GM23338 (cell line): Measurements from ENCODE around the gene UBE2G1. TPM values are rescaled to one million over a fixed set of nuclear protein-coding genes. Genes with fewer than 3 reads are reported as not detected.

ENCODE experiments used
- ATAC-seq: fragments of 200-7000 bp; cut with Tn5 transposase; 3 replicates; pipeline ENCODE4 v1.9.1; 2020
- DNase-seq: peaks from one replicate; pipeline ENCODE4 v3.0.0-alpha.2; 2015; ENCODE audit warnings: low spot score
- H2AFZ ChIP-seq: fragments of 200-600 bp; sonication (generic); 2 replicates; pipeline ENCODE4 v1.8.0; 2016; ENCODE audit warnings: antibody characterized with exemption, mild to moderate bottlenecking, moderate library complexity
- H3F3A ChIP-seq: fragments of 200-600 bp; sonication (generic); replicated peaks from 2 replicates; pipeline ENCODE4 v1.8.0; 2017; ENCODE audit warnings: antibody characterized with exemption, mixed run types, low read depth
- H3K27ac ChIP-seq: fragments of 200-600 bp; sonication (generic); 2 replicates; pipeline ENCODE4 v1.6.1; 2016; ENCODE audit warnings: low read depth
- H3K27me3 ChIP-seq: fragments of 200-600 bp; sonication (generic); 2 replicates; pipeline ENCODE4 v1.8.0; 2016; ENCODE audit warnings: mild to moderate bottlenecking, mixed run types, moderate library complexity; ENCODE audit not compliant: insufficient read depth
- H3K36me3 ChIP-seq: fragments of 200-600 bp; sonication (generic); 2 replicates; pipeline ENCODE4 v1.8.0; 2016; ENCODE audit warnings: mild to moderate bottlenecking; ENCODE audit not compliant: insufficient read depth
- H3K4me1 ChIP-seq: fragments of 200-600 bp; sonication (generic); 2 replicates; pipeline ENCODE4 v1.8.0; 2016; ENCODE audit warnings: mild to moderate bottlenecking, moderate library complexity; ENCODE audit not compliant: insufficient read depth
- H3K4me2 ChIP-seq: fragments of 200-600 bp; sonication (generic); 2 replicates; pipeline ENCODE4 v1.7.1; 2017; ENCODE audit warnings: mixed run types
- H3K4me3 ChIP-seq: fragments of 200-600 bp; sonication (generic); 2 replicates; pipeline ENCODE4 v1.6.1; 2016; ENCODE audit warnings: mixed run types
- H3K79me2 ChIP-seq: fragments of 200-600 bp; sonication (generic); replicated peaks from 2 replicates; pipeline ENCODE4 v1.8.0; 2017; ENCODE audit warnings: mild to moderate bottlenecking; ENCODE audit not compliant: insufficient read depth
- H3K9me2 ChIP-seq: fragments of 200-600 bp; sonication (generic); 2 replicates; pipeline ENCODE4 v1.8.0; 2017; ENCODE audit not compliant: insufficient read depth
- H4K20me1 ChIP-seq: fragments of 200-600 bp; sonication (generic); replicated peaks from 2 replicates; pipeline ENCODE4 v1.8.0; 2017; ENCODE audit warnings: mild to moderate bottlenecking; ENCODE audit not compliant: insufficient read depth
- H3K27ac Mint-ChIP-seq: 2 replicates; pipeline ENCODE4 v1.8.0; 2020; ENCODE audit warnings: inconsistent platforms, mild to moderate bottlenecking, moderate library complexity, mixed read lengths
- H3K27me3 Mint-ChIP-seq: 3 replicates; pipeline ENCODE4 v1.8.0; 2022; ENCODE audit warnings: low read depth, mild to moderate bottlenecking, moderate library complexity, mixed read lengths, inconsistent platforms; ENCODE audit not compliant: insufficient read depth, poor library complexity
- H3K36me3 Mint-ChIP-seq: 3 replicates; pipeline ENCODE4 v1.8.0; 2021; ENCODE audit warnings: low read depth, mild to moderate bottlenecking, inconsistent platforms, moderate library complexity, mixed read lengths
- H3K4me1 Mint-ChIP-seq: 3 replicates; pipeline ENCODE4 v1.8.0; 2020; ENCODE audit warnings: mild to moderate bottlenecking, inconsistent platforms, mixed read lengths
- H3K4me3 Mint-ChIP-seq: 3 replicates; pipeline ENCODE4 v1.8.0; 2021; ENCODE audit warnings: moderate library complexity, mild to moderate bottlenecking, inconsistent platforms, mixed read lengths
- H3K9me3 Mint-ChIP-seq: 3 replicates; pipeline ENCODE4 v1.8.0; 2020; ENCODE audit warnings: moderate library complexity, mild to moderate bottlenecking, inconsistent platforms, mixed read lengths
- CREB1 ChIP-seq: fragments of 250-450 bp; sonication (Bioruptor Pico); IDR thresholded peaks from 2 replicates; pipeline ENCODE4 v1.5.0; 2020; ENCODE audit warnings: low read depth, mild to moderate bottlenecking, moderate library complexity
- CTCF ChIP-seq, 2 experiments: fragments of 200-600 bp in 1 of 2; sonication (generic) in 1 of 2; conservative IDR thresholded peaks; 2 replicates each; pipeline versions ENCODE4 v1.5.1 to v1.6.1; 2016 to 2017; ENCODE audit warnings: antibody characterized with exemption in 2 of 2, low read depth in 2 of 2, mild to moderate bottlenecking in 2 of 2, moderate library complexity in 1 of 2
- EZH2phosphoT487 ChIP-seq: fragments of 200-600 bp; sonication (generic); IDR thresholded peaks from one replicate; pipeline ENCODE4 v1.8.1; 2018; ENCODE audit warnings: antibody characterized with exemption; ENCODE audit not compliant: unreplicated experiment
- JUNB ChIP-seq: IDR thresholded peaks from one replicate; pipeline ENCODE4 v1.6.1; 2016; ENCODE audit warnings: antibody characterized with exemption; ENCODE audit not compliant: unreplicated experiment
- NANOG ChIP-seq: IDR thresholded peaks from 2 replicates; pipeline ENCODE4 v1.6.1; 2016; ENCODE audit warnings: antibody characterized with exemption, borderline replicate concordance
- POLR2AphosphoS5 ChIP-seq: IDR thresholded peaks from 2 replicates; pipeline ENCODE4 v1.6.1; 2016; ENCODE audit warnings: antibody characterized with exemption, low read depth
- REST ChIP-seq: IDR thresholded peaks from one replicate; pipeline ENCODE4 v1.6.1; 2018; ENCODE audit warnings: antibody characterized with exemption; ENCODE audit not compliant: unreplicated experiment
- polyA plus RNA-seq: library from polyadenylated mRNA; unstranded; fragments of >200 nt; fragmentation: Nextera tagmentation; extraction: Ambion mirVana; gene quantifications from 2 replicates; pipeline ENCODE4 v1.2.1, GENCODE V29; 2016
- total RNA-seq: library from RNA; depleted of rRNA; stranded (reverse); fragments of >200 nt; shearing (Covaris generic); gene quantifications from 2 replicates; pipeline ENCODE4 v1.2.3, GENCODE V29; 2014

UBE2G1 gene
- total and polyA plus RNA-seq, 2 experiments from 2014 or later = 71.9 to 145 TPM

GRCh38 chr17:4247971-4248388 lies 118.5 kb downstream of the UBE2G1 start (continued):
- TF ChIP-seq REST = no peak
- TF ChIP-seq EZH2phosphoT487 = no peak
- no peak for TF ChIP-seq JUNB
- TF ChIP-seq NANOG = no peak
- TF ChIP-seq CTCF (conservative IDR thresholded peaks at IDR 0.05; ENCODE audit: low read depth in 2 of 2) = no peak
- no peak for TF ChIP-seq CREB1

GRCh38 chr17:4247361-4247970 lies 119.0 kb downstream of the UBE2G1 start:
- Mint-ChIP-seq H3K36me3 (no peaks in the 10 kb centered on the region; the same call in 2 of the 3 replicates), H3K9me3 (no peaks in the 10 kb centered on the region), H3K27me3 (no peaks in the 10 kb centered on the region), H3K4me1 (peaks cover 30% of the 10 kb centered on the region), H3K27ac (no peak overlapping the region), H3K4me3 (no peak overlapping the region)
- no peak for DNase-seq
- H3K27me3 ChIP-seq = no peaks in the 10 kb centered on the region
- TF ChIP-seq EZH2phosphoT487 (no peak), CTCF (conservative IDR thresholded peaks at IDR 0.05; ENCODE audit: low read depth in 2 of 2) (no peak), POLR2AphosphoS5 (no peak), CREB1 (no peak)
- peaks cover 28% of the 10 kb centered on the region for H3K4me1 ChIP-seq
- ATAC-seq = no peak; the same call in 2 of the 3 replicates
- no peaks in the 10 kb centered on the region for H3K9me2 ChIP-seq
- peaks cover 66% of the 10 kb centered on the region for H4K20me1 ChIP-seq
- H3K36me3 ChIP-seq = no peaks in the 10 kb centered on the region; the same call in 1 of the 2 replicates
- H3K27ac ChIP-seq = peak overlapping the region; percentile 52; the same call in 1 of the 2 replicates
- no peak overlapping the region for H2AFZ ChIP-seq
- H3K4me3 ChIP-seq = no peak overlapping the region
- no peaks in the 10 kb centered on the region for H3F3A ChIP-seq
- H3K79me2 ChIP-seq = peaks cover 95% of the 10 kb centered on the region
- H3K4me2 ChIP-seq = no peak overlapping the region
